ENCODE data around the gene ZNF146.
"Not testable (repeated sequence)": the region's sequence is repeated elsewhere in the genome, so short reads cannot be mapped to it uniquely, and the experiment has no call there.

Gene ZNF146

DNA sequence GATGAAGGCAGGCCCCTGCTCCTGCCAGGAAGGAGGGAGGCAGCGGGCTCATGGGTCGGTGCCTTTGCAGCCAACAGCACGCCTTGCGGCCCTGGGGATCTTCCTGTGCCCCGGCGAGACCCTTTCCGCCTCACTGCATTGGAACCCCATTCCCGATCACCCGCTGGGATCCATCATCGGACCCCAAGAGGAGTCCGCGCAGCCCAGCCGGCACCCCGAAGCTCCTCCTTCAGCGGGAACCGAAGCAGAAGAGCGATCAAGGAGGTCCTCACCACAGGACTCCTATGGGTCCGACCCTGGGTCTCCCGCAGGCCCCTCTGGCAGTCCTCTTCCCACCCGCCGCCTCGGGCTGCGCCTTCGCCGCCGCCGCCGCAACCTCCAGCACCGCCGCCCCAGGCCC, 53.7 kb downstream of the ZNF146 start:
- H3K36me3 ChIP-seq (ENCODE audit: control insufficient read depth in 2 of 2, insufficient read depth in 2 of 2, low read length in 2 of 2); H3K9ac ChIP-seq (ENCODE audit: low read depth in 1 of 2, low read length in 2 of 2); H3K9me3 ChIP-seq (ENCODE audit: control insufficient read depth in 2 of 2, low read length in 2 of 2); H3K4me3 ChIP-seq (ENCODE audit: low read length in 2 of 2); H3K4me1 ChIP-seq (ENCODE audit: control insufficient read depth in 2 of 2, insufficient read depth in 2 of 2, low read length in 2 of 2); H3K27ac ChIP-seq (ENCODE audit: low read depth in 2 of 2, low read length in 2 of 2); H3K27me3 ChIP-seq (ENCODE audit: control insufficient read depth in 2 of 2, insufficient read depth in 2 of 2, low read length in 2 of 2): not testable (repeated sequence)

DNA sequence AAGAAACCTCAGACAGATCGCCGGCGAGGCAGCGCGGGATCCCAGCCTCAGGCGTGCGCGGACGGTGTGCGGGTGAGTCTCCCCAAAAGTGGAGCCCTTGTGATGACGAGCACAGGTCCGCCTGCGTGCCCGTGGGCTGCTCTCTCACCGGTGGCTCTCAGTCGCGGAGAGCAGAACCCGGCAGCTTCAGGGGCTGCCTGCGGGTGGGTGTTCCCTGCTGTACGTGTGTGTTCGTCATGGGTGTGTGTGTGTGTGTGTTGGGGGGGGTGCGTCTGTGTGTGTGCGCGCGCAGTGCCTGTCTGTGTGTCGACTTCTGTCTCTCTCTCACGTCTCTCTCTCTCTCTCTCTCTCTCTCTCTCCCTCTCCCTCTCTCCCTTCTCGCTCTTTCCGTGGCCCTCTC, 54.4 kb downstream of the ZNF146 start:
- H3K4me1 ChIP-seq (ENCODE audit: control insufficient read depth in 2 of 2, insufficient read depth in 2 of 2, low read length in 2 of 2); H3K27me3 ChIP-seq (ENCODE audit: control insufficient read depth in 2 of 2, insufficient read depth in 2 of 2, low read length in 2 of 2); H3K4me3 ChIP-seq (ENCODE audit: low read length in 2 of 2); H3K27ac ChIP-seq (ENCODE audit: low read depth in 2 of 2, low read length in 2 of 2); H3K36me3 ChIP-seq (ENCODE audit: control insufficient read depth in 2 of 2, insufficient read depth in 2 of 2, low read length in 2 of 2); H3K9me3 ChIP-seq (ENCODE audit: control insufficient read depth in 2 of 2, low read length in 2 of 2); H3K9ac ChIP-seq (ENCODE audit: low read depth in 1 of 2, low read length in 2 of 2): not testable (repeated sequence)
